T-helper 2 cell treated with Interferon-gamma antibody and Interleukin-4, amounts not matched to agents 100 ng/mL and 5 ng/mL, for 36 hours (primary cell): ENCODE data around the gene RBM15B. TPM values are rescaled to one million over a fixed set of nuclear protein-coding genes. Genes with fewer than 3 reads are reported as not detected.

Experiments used
- intact Hi-C: fragments of 100-400 bp; cut with micrococcal nuclease; formaldehyde crosslinking; loops from one replicate; pipeline ENCODE4 v1.15.1; 2023
- total RNA-seq: library from RNA; stranded (reverse); gene quantifications from 2 replicates; pipeline ENCODE4 v1.2.3, GENCODE V29; 2022

RBM15B gene
- total RNA-seq, 1 donor from 2014 or later = 32.6 TPM

GRCh38 chr3:51378726-51379125, 12.4 kb upstream of the RBM15B start:
- intact Hi-C loops = no loop called here

DNA sequence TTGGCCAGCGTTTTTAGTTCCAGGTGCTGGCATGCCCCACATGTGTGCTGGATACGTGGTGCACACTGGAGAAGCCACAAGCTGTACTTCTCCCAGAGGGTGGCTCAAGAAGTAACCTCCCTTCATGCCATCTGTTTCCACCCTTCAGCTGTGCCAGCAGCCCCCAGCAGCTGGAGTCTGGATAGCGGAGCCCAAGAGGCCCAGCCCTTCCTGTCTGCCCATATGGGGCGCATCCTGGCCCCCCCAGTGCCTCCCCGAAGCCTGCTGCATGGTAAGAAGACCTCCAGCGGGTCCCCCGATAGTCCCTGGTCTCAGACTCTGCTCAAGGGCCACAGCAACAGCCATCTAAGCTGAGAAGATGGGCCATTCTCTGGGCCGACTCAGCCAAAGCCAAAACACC, 11.8 kb upstream of the RBM15B start:
- intact Hi-C loops = no loop called here

DNA sequence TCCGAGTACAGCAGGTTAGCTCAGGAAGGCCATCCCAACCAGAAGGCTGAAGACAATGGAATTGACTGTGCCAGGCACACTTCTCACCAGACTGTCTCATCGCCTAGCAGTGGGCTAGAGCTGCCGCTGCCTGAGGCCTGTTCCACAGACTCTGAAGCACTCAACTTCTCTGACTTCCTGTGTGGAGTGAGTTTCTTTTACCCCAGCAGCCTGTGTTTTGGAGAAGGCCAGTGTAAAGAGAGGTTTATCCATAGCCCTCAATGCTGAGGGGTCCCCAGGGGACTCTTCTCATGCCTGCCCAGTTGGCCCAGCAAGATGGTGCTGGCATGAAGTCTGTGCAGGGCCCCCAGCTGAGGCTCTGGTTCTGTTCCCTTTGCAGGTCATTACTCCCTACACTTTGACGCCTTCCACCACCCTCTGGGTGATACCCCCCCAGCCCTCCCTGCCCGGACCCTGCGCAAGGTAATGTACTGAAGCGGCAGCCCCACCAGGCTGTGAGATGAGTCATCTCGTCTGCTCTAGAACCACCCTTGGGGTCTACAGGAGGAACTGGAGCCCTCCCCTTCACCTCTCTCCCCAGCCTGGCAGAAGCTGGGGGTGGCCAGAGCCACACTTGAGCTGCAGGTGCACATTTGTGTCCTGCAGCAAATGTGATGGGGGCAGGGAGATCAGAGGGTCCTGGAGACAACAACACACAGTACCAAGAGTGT, 11.2 kb upstream of the RBM15B start:
- intact Hi-C loops = loop anchor here (10.0 kb wide), 1 partner anchor 1145 kb away; the partner anchor contains the start of gene GNAI2

DNA sequence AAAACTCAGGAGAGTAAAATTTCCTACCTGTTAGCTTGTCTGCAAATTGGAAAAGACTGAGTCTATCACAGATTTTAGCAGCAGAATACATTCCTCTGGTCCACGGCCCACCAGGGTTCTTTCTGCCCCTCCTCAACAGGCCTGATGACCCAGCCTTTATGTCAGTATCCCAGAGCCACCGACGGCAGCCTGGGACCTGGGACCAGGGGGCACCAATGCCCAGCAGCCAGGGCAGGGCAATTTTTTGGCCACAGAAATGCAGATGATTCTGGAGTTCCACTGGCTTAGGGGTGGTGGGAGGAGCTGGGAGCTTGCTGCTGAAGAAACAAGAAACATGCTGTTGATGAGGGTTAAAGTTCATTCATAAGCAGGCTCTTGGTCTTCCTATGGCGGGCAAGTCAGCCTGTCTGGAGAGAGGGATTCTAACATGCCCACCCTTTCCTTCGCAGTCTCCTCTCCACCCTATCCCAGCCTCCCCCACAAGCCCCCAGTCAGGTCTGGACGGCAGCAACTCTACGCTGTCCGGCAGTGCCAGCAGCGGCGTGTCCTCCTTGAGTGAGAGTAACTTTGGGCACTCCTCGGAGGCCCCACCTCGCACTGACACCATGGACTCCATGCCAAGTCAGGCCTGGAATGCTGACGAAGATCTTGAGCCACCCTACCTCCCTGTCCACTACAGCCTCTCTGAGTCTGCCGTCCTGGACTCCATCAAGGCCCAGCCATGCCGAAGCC, 10.3 kb upstream of the RBM15B start:
- intact Hi-C loops = loop anchor here (10.0 kb wide), 1 partner anchor 1146 kb away; the partner anchor contains the start of gene GNAI2

DNA sequence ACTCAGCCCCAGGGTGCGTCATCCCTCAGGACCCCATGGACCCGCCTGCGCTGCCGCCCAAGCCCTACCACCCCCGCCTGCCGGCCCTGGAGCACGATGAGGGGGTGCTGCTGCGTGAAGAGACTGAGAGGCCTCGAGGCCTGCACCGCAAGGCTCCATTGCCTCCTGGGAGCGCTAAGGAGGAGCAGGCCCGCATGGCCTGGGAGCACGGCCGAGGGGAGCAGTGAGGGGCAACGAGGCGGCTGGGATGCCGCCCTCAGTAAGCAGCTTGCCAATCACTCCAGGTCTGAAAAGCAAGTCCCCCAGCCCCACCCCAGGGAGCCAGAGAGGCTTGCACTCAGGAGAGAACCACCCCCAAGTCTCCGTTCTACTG, 9.8 kb upstream of the RBM15B start:
- intact Hi-C loops = loop anchor here (10.0 kb wide), 1 partner anchor 1147 kb away; the partner anchor contains the start of gene GNAI2

DNA sequence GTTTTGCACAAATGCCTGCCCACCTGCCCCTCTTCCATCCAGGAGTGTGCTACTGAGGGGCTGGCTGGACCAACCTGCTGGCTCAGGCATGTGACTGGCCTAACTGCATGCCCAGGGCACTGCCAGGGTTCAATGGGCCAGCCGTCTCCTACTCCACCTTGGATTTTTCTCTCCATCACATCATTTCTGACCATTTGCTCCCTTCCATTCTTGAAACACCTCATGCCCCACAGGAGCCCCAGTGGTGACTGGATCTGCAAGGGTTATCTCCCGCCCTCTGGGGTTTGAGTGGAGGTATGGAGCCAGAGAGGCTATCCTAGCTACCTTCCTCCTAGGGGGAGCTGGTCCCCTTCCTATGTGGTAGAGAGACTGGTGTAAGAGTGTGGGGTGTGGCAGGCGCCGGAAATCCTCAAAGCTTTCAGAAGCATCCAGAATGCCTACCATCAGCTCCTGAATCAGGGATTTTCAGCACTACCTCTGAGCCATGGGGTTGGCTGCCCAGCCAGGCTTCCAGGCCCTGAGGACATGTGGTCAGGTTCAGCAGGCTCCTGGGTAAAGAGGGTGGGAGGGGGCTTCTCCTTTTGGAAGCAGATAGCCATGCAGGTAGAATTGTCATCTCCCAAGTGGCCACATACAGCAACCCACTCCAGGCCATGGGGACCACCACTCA, 8.9 kb upstream of the RBM15B start:
- intact Hi-C loops = loop anchor here (10.0 kb wide), 1 partner anchor 1147 kb away; the partner anchor contains the start of gene GNAI2

GRCh38 chr3:51382947-51383578, 8.0 kb upstream of the RBM15B start:
- intact Hi-C loops = loop anchor here (10.0 kb wide), 1 partner anchor 1148 kb away; the partner anchor contains the start of gene GNAI2

DNA sequence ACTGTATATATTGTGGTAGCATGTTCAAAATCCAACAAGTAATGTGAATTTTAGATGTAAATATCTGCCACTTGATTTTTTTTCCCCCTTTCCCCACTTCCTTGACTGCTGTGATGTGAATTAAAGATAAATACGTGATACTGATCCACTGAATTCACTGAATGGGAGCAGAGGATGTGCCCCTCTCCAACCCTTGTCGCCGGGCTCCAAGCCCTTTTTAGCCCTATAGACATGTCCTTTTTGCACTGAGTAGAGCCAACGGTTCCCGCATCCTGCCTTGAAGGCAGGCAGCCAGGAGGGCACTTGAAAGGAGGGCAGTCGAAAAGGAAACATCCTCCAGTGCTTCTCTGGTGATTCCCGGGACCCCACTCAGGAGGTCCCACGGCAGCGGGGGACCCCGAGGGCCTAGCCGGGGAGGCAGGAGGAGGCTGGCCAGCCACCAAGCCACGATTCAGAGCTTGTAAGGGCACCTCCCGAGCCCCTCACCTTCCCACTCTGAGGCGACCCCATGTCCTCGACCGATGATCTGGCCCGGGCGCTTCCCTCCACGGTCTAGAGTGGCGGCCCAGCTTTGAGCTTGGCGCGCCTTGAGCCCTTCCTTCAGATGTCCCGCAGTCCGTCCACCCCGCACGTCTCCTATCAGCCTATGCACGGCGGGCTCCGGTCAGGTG, 6.9 kb upstream of the RBM15B start:
- intact Hi-C loops = loop anchor here (2.0 to 10.0 kb wide), 2 partner anchors 811 to 1149 kb away; partner anchors contain the start of gene GNAI2

GRCh38 chr3:51384726-51385473, 6.2 kb upstream of the RBM15B start, which contains the start of gene MANF:
TSS of gene MANF (plus strand) at chr3:51385291. CDS start at chr3:51385343, 52 bp downstream.
- intact Hi-C loops = loop anchor here (1.0 to 10.0 kb wide), 5 partner anchors 413 to 1150 kb away; partner anchors contain the start of gene GNAI2

DNA sequence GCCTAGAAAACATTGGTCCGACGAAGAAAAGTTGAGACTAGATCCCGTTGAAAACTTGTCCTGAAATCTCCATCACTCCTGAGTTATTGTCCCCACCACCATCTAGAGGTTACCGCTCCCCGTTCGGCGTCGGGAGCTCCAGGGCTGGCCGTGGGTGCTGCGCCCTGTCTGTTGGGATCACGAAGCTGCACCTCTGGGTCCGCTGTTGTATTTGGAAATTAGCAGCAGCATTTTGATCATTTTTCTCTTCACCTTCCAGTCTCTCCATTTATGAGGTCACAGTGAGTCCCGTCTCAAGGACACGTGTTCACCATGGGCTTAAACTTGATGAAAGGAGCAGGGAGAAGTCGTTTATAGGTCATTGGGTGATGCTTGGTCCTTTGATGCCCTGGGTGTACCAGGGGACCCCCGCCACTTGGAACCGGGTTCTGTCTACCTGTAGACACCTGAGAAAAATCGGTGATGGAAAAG, 5.4 kb upstream of the RBM15B start:
- intact Hi-C loops = loop anchor here (1.0 to 10.0 kb wide), 5 partner anchors 413 to 1151 kb away; partner anchors contain the start of gene GNAI2

- intact Hi-C loops = loop anchor here (5.0 to 10.0 kb wide), 3 partner anchors 414 to 1152 kb away; partner anchors contain the start of gene GNAI2
Measured at GRCh38 chr3:51386159-51386851, 4.8 kb upstream of the RBM15B start.

DNA sequence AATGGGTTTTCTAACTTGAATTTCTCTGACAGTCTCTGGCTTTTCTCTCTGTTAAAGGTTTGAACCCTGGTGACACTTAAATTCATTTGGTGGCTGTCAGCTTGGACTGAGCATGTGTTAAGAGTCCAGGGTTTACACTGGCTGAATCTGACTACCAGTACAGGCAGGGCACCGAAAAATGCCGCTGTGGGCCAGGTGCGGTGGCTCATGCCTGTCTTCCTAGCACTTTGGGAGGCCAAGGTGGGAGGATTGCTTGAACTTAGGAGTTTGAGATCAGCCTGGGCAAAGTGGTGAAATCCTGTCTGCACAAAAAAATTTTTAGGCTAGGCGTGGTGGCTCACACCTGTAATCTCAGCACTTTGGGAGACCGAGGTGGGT, 4.2 kb upstream of the RBM15B start:
- intact Hi-C loops = loop anchor here (5.0 to 10.0 kb wide), 3 partner anchors 415 to 1152 kb away; partner anchors contain the start of gene GNAI2

DNA sequence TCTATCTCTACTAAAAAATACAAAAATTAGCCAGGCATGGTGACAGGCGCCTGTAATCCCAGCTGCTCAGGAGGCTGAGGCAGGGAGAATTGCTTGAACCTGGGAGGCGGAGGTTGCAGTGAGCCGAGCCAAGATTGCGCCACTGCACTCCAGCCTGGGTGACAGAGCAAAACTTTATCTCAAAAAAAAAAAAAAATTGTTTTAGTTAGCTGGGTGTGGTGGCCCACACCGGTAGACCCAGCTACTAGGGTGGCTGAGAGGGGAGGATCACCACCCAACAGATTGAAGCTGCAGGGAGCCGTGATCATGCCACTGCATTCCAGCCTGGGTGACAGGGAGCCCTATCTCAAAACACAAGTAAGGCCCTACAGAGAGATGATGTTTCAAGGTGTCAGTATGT, 3.8 kb upstream of the RBM15B start:
- intact Hi-C loops = loop anchor here (5.0 to 10.0 kb wide), 3 partner anchors 415 to 1152 kb away; partner anchors contain the start of gene GNAI2

DNA sequence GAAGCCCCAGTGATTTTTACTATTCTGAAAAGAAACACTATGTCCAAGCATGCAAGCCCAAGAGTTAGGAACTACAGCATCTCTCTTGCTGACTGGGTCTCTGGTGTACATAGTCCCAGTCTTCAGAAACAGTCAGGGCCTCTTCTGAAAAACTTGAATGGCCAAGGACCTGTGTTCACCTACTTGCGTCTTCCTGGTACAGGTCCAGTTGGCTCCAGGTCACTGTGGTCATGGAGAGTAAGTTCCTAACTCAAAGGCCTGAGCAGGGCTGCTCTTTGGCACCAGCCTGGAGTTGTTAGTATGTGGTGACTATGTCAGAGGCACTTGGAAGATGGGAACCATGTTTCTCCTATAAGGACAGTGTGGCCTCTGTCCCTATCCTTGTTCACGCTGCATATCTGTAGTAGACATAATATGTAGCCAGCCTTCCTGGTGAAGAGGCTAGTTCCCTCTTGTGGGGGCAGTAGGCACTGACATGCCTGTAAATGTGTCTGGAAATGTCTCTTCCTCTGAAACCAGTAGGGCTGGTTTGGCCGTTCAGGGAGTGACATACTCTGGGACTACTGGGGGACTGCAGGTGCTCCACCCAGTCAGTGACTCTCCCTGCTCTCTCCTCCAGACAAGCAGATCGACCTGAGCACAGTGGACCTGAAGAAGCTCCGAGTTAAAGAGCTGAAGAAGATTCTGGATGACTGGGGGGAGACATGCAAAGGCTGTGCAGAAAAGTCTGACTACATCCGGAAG, 2.6 kb upstream of the RBM15B start:
- intact Hi-C loops = loop anchor here (5.0 to 10.0 kb wide), 3 partner anchors 416 to 1154 kb away; partner anchors contain the start of gene GNAI2

GRCh38 chr3:51389423-51390183, 1.5 kb upstream of the RBM15B start:
- intact Hi-C loops = loop anchor here (2.0 to 10.0 kb wide), 6 partner anchors 45 to 1298 kb away; partner anchors contain the start of genes GNAI2, GNL3 and PBRM1

DNA sequence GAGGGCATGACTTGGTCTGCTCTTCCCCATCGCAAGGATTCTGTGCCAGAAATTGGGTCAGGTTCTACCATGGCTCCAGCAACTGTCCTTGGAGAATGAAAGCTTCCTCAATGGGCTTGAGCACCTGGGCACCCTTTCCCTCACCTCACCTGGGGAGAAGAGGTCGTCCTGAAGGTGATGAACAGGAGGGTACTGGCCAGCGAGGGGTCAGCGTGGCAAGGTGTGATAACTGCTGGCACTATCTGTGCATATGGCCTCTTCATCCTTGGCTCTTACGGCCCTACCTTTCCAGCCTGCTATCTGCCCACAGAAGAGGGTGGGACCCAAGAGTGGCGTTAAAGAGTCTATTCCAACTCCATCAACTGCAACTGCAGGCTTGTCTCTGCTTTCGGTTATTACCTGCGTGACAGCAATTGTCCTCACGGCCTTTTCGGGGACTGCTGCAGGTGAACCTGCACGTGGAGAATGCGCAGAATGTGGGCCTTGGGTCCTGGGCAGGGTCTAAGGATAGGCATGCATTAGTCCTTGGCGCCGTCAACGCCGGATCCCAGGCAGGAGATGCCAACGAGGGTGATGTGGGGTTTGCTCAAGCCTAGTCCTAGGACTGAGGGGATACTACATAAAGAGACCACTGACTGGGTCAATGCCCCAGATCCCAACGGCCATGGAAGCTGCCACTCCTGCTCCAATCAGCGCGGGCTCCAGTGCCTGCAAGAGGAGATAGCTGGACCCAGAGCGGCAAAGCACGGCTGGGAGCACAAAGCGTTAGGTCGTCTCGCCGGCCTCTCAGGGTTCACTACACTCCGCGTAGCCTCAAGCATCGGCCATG, 625 bp upstream of the RBM15B start:
- intact Hi-C loops = loop anchor here (1.0 to 5.0 kb wide), 5 partner anchors 44 to 1297 kb away; partner anchors contain the start of genes GNL3 and PBRM1
